Measurements from ENCODE around the gene SPIRE1.
A peak's percentile ranks its signal among the peaks of the same experiment; 100 is the strongest.
"Not testable (repeated sequence)": the region's sequence is repeated elsewhere in the genome, so short reads cannot be mapped to it uniquely, and the experiment has no call there.

The SPIRE1 gene

DNA sequence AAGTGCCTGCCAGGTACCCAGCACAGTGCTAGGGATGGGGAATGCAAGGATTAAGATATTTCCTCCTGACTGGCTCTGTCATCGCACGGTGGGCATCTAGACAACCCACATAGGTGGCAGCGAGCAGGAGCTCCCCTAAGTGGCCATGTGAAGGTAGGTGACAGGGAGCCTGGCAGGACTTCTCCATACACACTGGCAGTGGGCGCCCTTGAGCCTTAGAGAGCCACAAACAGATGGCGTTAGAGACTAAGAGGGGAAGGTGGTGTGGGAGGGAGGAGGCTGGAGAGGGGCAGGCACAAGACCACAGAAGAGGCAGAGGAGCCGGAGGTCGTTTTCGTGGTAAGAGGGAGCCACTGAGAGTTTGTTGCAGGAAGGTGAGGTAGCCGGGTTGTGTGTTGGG, 235.0 kb downstream of the SPIRE1 start:
- DNase-seq (ENCODE audit: low read depth in 2 of 3, low spot score in 2 of 3), result no peak

DNA sequence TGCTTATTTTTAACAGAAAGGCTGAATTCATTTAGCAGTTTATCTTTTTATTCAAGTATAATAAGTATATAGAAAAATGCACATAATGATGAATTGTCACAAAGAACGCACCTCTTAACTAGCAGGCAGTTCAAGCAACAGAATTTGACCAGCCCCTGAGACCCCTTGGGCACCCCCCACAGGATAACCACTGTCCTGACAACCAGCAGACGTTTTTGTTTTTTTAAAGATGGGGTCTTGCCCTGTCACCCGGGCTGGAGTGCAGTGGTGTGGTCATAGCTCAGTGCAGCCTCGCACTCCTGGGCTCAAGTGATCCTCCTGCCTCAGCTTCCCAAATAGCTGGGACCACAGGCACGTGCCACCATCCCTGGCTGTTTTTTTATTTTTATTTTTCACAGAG, 236.2 kb downstream of the SPIRE1 start:
- no peak for DNase-seq (ENCODE audit: low read depth in 2 of 3, low spot score in 2 of 3)

DNA sequence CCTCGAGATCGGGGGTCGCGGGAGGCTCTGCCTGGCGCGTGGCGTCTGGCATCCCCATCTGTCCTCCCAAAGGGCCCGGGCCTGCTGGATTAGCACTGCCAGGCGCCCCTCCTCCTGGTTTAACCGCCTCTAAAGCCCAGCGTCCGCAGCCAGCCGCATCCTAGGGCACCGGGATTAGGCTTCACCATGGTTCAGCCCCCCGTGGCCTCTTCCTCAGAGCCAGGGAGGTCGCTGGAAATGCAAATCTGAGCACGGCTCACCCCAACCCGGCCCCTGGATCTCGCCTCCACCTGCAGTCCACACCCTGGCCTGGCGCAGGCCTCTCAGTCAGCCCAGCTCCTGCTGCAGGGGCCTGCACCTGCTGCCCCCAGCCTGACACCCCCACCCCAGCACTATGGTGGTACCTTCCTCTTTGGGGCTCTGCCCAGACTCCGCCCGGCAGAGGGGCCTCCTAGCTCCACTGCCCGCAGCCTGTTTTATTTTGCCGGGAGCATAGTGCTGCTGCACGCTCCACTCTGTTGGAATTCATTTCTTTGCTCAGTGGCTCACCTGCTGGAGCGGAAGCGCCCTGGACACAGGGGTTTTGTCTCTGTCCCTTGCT, 237.0 kb downstream of the SPIRE1 start:
- DNase-seq (ENCODE audit: low read depth in 2 of 3, low spot score in 2 of 3), result peak in 1 of 3 experiments; percentile 5

DNA sequence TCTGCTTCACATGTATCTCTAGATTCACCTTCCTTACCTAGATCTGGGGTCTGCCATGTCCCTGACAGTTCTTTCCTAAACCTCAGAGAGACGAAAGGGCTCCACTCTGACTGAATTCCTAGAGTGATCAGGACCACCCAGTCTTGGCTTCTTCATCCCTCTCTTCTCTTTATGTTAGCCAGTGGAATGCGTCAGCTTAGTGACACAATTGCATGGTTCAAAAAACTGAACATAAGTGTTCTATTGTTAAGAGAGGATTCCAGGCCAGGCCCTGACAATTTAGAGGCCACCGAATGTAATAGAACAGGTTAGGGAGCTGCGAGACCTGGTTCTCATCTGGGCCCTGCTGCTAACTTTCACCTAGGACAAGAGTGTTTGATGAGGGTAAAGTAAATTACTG, 240.2 kb downstream of the SPIRE1 start:
- DNase-seq (ENCODE audit: low read depth in 2 of 3, low spot score in 2 of 3), result no peak

DNA sequence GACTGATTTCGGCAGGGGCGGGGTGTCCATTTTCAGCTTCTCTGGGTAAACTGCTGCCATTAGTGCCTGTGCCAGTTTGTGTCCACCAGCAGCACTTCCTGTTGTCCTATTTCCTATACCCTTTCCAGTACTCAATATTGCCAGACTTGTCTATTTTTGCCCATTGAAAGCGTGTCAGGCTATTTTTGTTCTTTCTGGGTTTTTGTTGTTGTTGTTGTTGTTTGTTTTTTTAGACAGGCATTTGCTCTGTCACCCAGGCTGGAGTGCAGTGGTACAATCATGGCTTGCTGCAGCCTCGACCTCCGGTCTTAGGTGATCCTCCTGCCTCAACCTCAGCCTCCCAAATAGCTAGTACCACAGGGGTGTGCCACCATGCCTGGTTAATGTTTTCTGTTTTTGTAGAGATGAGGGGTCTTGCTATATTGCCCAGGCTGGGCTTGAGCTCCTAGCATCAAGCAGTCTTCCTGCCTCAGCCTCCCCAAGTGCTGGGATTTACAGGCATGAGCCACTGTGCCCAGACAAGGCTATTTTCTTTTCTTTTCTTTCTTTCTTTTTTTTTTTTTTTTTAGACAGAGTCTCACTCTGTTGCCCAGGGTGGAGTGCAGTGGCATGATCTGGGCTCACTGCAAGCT, 241.7 kb downstream of the SPIRE1 start:
- no peak for DNase-seq (ENCODE audit: low read depth in 2 of 3, low spot score in 2 of 3)

DNA sequence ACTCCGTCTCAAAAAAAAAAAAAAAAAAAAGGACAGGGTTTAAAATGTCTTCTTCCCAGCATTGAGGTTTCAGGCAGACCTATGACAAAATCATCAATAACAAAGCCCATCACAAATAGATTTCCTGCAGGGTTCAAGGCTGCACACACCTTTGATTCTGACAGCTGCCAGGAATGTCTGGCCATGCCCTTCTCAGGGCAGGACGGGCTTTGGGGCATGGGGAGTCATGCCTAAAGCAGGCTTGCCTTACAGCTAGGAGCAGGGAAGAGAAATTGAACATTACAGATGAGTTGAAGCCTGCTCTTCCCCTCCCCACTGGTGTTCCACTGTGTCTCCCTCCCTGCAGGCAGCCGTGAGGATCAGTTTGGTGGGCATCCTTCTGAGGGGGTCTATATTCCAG, 246.5 kb downstream of the SPIRE1 start:
- DNase-seq (ENCODE audit: low read depth in 2 of 3, low spot score in 2 of 3), result no peak

DNA sequence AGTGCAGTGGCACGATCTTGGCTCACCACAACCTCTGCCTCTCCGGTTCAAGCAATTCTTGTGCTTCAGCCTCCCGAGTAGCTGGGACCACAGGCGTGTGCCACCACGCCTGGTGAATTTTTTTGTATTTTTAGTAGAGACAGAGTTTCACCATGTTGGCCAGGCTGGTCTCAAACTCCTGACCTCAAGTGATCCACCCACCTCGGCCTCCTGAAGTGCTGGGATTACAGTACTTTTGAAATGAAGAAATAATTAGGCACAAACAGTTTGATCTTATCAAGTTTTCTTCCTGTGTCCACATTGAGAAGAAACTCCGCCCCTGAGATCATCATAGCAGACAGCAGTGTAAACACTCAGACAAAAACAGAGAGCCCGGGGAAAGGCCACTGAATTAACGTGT, 247.2 kb downstream of the SPIRE1 start:
- DNase-seq (ENCODE audit: low read depth in 2 of 3, low spot score in 2 of 3), result not testable (repeated sequence)

DNA sequence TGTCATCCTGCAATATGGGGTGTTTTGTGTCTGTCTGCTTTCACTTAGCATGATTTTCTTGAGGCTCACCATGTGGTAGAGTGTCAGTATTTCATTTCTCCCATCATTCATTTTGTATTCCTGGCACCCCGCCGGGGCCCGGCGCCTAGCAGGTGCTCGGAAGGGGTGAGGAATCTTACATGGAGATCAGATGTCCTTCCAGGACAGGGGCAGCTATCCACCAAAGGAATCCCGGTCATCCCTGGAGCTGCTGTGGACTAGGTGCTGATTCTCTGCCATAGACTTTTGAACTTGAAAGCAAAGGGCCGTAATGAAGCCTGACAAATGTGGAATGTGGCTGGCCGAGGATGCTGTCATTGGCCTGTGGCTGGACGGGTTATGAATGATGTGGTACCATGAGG, 247.8 kb downstream of the SPIRE1 start:
- no peak for DNase-seq (ENCODE audit: low read depth in 2 of 3, low spot score in 2 of 3)

DNA sequence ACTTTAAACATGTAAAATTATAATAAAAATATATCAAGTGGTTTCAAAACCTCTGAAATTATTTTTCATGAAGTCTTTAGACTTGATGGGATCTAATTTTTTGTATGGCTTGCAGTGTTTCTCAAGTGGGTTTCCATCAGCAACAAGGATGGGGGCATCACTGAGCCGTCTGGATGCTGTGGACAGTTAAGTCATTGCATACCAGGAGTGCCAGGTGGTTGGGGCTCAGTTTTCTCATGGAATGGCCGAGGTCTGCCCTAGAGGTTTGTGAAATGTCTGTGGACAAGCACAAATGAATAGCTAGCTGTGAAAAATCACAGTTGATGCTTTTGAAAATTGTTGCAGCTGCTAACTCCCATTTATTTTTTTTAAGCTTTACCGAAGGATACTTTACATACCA, 248.4 kb downstream of the SPIRE1 start:
- no peak for DNase-seq (ENCODE audit: low read depth in 2 of 3, low spot score in 2 of 3)

DNA sequence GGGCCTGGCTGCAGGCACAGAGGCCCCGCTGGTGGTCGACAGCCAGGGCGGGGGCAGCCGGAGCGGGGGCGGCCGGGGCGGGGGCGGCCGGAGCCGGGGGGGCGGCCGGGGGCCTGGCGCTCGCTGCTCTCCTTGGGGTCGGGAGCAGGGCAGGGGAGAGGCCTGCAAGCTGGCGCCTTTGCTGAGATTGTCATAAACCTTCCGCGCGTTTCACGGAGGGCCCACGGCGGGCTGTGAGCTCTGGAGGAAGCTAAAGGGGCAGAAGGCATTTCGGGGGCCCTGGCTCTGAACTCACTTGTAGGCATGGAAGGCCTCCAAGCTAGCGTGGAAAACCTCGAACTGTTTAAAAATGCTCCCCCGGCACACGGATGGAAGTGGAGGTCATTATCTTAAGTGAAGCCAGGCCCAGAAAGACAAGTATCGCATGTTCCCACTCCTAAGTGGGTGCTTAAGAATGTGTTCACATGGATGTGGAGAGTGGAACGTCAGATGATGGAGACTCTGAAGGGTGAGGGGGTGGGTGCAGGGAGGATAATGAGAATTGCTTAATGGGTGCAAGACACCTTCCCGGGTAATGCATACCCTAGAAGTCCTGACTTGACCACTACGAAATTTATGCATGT, 249.5 kb downstream of the SPIRE1 start:
- DNase-seq (ENCODE audit: low read depth in 2 of 3, low spot score in 2 of 3), result no peak

DNA sequence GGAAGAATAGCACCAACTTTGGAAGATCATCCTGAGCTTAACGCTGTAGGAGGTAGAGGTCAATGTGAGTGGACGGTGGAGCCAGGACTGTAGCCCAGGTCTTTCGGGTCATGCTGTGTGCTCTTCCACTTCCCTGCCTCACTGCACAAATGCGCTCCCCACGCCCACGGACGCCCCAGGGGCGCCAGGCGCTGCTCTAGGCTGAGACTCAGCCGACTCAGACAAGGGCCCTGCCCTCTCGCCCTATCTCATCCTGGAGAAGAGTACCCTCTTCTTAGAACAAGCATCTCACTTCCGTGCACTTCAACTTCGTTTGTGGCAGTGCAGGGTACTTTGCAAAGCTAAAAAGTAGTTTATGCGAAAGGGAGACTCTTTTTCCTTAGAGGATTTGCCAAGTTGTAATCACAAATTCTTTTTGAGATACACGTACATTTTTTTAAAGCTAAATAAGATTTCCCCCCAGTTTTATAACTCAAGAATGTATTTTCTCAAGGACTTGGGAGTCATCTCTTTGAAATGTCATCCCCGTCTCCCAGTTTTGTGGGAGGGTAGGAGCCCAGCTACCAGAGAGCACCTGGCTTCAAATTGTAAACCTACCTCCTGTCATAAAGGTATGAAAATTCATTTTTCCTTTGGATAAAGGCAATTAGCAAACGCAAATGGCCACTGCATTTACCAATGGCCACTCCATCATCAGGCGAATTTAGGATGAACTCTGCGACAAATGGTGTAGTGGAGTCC, 251.4 kb downstream of the SPIRE1 start:
- DNase-seq (ENCODE audit: low read depth in 2 of 3, low spot score in 2 of 3), result no peak

DNA sequence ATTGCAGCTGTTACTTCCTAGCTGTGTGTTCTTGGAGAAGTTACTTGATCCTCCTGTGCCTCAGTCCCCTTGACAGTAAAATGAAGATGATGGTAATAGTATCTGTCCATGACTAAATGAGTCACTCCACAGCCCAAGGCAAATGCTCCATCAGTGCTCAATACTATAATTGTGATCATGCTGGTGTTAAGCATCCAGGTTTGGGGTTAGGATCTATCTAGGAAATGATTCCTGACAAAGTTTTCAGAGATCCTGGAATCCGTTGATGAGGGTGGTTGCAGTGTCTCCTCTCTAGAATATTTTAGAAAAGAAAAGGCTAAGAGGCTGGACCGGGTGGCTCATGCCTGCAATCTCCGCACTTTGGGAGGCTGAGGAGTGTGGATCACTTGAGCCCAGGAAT, 252.8 kb downstream of the SPIRE1 start:
- DNase-seq (ENCODE audit: low read depth in 2 of 3, low spot score in 2 of 3), result no peak

DNA sequence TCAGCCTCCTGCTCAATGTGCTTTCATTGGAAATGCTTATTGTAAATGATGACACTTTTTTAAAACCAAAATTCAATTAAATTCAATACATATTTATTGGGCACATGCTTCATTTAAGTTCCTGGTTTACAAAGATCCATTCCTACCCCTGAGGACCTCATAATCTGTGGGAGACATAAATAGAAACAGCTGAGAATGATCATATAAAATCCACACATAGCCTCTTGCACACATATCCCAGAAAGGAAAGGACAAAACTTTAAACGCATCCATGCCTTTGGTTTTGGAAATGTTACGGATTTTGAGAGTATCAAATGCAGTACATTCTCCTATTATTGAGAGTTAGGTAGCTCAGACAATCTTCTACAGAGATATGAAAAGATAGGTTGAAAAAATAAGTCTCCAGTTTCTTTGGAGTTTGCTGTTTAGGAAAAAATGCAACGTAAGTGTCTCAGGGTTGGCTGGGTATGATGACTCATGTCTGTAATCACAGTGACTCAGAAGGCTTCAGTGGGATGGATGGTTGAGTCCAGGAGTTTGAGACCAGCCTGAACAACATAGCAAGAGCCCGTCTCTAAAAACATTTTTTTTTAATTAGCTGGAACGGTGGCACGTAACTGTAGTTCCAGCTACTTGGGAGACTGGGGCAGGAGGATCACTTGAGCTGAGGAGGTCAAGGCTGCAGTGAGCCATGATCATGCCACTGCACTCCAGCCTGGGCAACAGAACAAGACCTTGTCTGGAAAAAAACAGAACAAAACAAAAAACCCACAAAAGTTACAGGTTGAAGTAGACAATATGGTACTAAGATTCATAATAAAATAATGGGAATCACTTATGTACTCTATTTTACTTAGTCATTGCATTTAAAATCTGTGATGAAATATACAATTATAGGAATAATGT, 254.1 kb downstream of the SPIRE1 start:
- DNase-seq (ENCODE audit: low read depth in 2 of 3, low spot score in 2 of 3), result no peak

DNA sequence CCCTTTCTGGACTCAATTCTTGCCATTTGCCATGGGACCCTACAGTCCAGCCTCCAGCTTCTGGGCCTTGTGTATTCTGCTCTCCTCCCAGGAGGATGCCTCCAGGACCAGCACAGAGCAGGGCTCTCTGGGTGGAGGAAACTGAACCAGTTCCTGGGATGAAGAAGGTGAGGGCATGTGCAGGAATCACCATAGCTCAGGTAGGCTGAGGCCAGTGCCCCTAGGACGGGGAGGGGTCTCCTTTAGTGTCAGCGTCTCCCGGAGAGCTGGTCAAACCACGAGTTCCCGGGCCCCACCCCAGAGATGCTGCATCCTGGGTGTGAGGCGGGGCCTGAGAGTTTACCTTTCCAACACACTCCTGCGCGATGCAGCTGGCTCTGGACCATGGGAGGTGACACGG, 256.0 kb downstream of the SPIRE1 start:
- DNase-seq (ENCODE audit: low read depth in 2 of 3, low spot score in 2 of 3), result no peak

DNA sequence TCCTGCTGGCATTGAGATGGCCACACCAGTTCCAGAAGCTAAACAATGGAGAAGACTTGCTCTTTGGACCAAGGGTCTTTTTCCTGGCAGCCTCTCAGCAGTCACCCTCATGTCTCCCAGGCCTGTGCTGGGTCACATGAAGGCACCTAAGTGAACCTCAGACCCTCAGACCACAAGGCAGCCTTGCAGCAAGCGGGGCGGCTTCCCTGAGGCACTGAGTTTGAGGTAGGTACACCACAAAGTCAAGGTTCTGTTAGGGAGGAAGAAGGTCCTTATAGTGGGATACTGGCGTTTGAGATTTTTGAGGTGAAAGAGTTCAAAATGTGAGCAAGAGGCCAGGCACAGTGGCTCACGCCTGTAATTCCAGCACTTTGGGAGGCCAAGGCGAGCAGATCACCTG, 258.7 kb downstream of the SPIRE1 start:
- DNase-seq (ENCODE audit: low read depth in 2 of 3, low spot score in 2 of 3), result no peak

DNA sequence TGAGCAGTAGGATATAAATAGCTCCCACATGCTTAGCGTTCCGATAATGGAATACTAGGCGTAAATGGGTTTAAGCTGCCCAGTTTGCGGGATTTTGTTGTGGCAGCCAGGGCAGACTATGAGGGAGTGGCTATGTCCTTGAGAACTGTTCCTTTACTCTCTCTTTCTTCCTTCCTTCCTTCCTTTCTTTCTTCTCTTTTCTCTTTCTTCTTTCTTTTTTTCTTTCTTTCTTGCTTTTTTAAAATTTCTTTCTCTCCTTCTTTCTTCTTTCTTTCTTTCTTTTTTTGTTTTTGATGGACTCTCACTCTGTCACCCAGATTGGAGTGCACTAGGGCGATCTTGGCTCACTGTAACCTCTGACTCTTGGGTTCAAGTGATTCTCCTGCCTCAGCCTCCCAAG, 259.3 kb downstream of the SPIRE1 start:
- DNase-seq (ENCODE audit: low read depth in 2 of 3, low spot score in 2 of 3), result no peak

DNA sequence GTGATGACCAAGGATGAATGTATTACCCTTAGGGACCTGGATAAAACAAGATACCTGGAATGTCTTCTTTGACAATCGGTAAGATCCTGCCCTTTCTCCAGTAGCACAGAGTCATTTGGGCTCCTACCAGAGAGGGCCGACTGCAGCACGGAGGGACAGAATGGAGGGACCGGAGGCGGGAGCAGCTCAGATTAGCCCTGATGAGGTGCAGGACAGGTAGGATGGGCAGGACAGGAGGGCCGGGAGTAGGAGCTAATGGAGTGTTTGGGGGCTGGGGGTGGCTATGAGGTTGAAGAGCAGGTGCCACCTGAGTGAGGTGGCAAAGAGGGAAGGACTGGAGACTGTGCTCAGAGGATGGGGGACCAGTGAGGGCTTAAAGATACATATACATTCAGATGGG, 260.1 kb downstream of the SPIRE1 start:
- no peak for DNase-seq (ENCODE audit: low read depth in 2 of 3, low spot score in 2 of 3)

DNA sequence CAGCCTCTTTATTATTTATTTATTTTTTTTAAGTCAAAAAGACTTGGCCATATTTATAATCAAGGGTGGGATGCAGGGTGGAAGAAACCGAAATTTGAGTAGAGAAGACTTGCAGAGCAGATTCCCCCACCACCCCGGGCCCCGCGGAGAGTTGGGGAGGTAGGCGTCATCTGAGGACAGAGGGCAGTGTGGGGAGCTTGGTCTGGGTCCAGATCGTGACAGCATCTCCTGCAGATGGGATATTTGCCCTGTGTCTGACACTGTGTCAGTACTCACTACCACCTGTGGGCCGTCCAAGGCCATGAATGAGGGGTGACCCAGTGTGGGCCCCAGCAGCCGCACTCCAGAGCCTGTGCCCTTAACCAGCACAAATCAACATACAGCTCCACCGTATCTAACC, 260.7 kb downstream of the SPIRE1 start:
- no peak for DNase-seq (ENCODE audit: low read depth in 2 of 3, low spot score in 2 of 3)

Measured in activated CD8-positive, alpha-beta memory T cell treated with anti-CD3 and anti-CD28 coated beads for 48 hours (primary cell).